BLaER1 (cell line): ENCODE data around the gene TEX52.

ENCODE experiments used
- H3K27ac ChIP-seq: shearing (Covaris generic); formaldehyde crosslinking; 2 replicates; pipeline ENCODE4 v1.8.1; 2022
- H3K27me3 ChIP-seq: shearing (Covaris generic); formaldehyde crosslinking; 2 replicates; pipeline ENCODE4 v1.8.1; 2022
- H3K36me3 ChIP-seq: shearing (Covaris generic); formaldehyde crosslinking; 2 replicates; pipeline ENCODE4 v1.8.1; 2022
- H3K4me1 ChIP-seq: shearing (Covaris generic); formaldehyde crosslinking; 2 replicates; pipeline ENCODE4 v1.8.1; 2022
- H3K4me2 ChIP-seq: shearing (Covaris generic); formaldehyde crosslinking; 2 replicates; pipeline ENCODE4 v1.8.1; 2022
- H3K4me3 ChIP-seq: shearing (Covaris generic); formaldehyde crosslinking; 2 replicates; pipeline ENCODE4 v1.8.1; 2022
- H3K9ac ChIP-seq: shearing (Covaris generic); formaldehyde crosslinking; 2 replicates; pipeline ENCODE4 v1.8.1; 2022
- H3K9me3 ChIP-seq: shearing (Covaris generic); formaldehyde crosslinking; 2 replicates; pipeline ENCODE4 v1.8.1; 2022
- H4K20me1 ChIP-seq: shearing (Covaris generic); formaldehyde crosslinking; 2 replicates; pipeline ENCODE4 v1.8.1; 2022
- Cebpa-rat ChIP-seq: shearing (Covaris generic); IDR thresholded peaks from 2 replicates; pipeline ENCODE4 v1.8.1; 2022

TEX52 gene

DNA sequence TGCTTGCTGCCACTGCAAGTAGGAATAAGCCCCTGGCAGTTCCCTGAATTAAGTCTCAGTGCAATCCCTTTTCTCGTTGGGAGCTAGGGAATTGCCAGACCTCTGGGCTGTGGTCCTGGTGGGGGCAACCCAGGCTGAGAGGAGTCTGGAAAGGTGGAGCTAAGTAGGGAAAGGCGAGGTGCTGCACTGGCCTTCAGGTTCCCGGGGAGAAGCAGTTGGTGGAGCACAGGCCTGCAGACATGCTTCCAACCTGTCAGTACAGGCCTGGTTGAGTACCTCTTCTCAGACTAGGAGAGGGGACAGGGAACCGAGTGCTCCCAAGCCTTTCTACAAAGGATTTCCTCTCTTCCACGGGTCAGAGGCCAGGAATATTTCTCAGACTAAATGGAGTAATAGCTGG lies 23.5 kb downstream of the TEX52 start:
- no peaks in the 10 kb centered on the region for H3K27me3 ChIP-seq
- no peaks in the 10 kb centered on the region for H4K20me1 ChIP-seq
- H3K4me3 ChIP-seq: no peak overlapping the region
- no peak overlapping the region for H3K4me2 ChIP-seq
- TF ChIP-seq Cebpa-rat: no peak
- H3K9ac ChIP-seq: no peak overlapping the region
- H3K4me1 ChIP-seq: no peaks in the 10 kb centered on the region
- H3K9me3 ChIP-seq: no peaks in the 10 kb centered on the region
- peaks cover 39% of the 10 kb centered on the region for H3K36me3 ChIP-seq
- H3K27ac ChIP-seq: no peak overlapping the region

DNA sequence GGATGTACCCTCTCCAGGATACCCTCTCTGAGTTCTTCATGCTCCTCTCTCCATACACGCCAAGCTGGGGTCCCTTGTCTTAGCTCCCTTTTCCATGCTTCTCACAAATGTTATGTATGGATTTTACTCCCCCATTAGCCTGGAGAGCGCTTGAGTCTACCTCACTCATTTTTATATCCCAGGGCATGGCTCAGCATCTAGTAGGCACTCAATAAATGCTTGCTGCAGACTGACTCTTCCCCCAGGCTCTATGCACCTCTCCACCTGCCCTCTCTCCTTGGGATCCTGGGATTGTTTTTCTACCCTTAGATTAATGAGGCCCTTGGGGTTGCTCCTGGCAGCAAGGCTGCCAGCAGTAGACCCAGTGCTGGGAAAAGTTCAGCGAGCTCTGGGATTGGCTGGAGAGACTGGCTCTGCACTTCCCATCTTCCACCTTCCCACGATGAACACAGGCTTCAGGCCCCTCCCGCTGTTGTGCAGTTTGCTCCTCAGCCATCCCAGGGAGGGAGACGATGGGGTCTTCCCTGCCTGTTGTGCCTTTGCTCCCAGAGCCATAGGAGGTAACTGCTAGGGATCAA lies 24.2 kb downstream of the TEX52 start:
- H4K20me1 ChIP-seq: no peaks in the 10 kb centered on the region
- H3K27me3 ChIP-seq: no peaks in the 10 kb centered on the region; the same call in 1 of the 2 replicates
- H3K4me3 ChIP-seq: no peak overlapping the region
- H3K27ac ChIP-seq: no peak overlapping the region
- H3K4me2 ChIP-seq: no peak overlapping the region
- no peak overlapping the region for H3K9ac ChIP-seq
- no peaks in the 10 kb centered on the region for H3K4me1 ChIP-seq
- TF ChIP-seq Cebpa-rat: no peak
- no peaks in the 10 kb centered on the region for H3K9me3 ChIP-seq
- H3K36me3 ChIP-seq: peaks cover 46% of the 10 kb centered on the region

DNA sequence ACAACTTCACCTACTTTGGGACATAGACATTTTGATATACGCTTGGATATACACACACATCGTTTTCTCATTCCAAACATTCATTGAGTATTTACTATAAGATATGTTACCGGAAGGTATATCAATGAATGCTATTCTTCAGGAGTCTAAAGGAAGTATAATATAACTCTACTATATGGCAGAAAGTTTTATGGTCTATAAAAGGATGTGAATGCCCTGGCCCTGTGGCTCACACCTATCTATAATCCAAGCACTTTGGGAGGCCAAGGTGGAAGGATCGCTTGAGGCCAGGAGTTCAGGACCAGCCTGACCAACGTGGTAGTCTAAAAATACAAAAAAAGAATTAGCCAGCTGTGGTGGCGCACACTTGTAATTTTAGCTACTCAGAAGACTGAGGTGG lies 27.6 kb downstream of the TEX52 start:
- H3K9ac ChIP-seq: no peak overlapping the region
- no peak overlapping the region for H3K27ac ChIP-seq
- no peak overlapping the region for H3K4me2 ChIP-seq
- H3K4me3 ChIP-seq: no peak overlapping the region
- no peaks in the 10 kb centered on the region for H3K9me3 ChIP-seq
- H3K36me3 ChIP-seq: peaks cover 74% of the 10 kb centered on the region
- no peaks in the 10 kb centered on the region; the same call in 1 of the 2 replicates for H3K27me3 ChIP-seq
- no peaks in the 10 kb centered on the region for H3K4me1 ChIP-seq
- H4K20me1 ChIP-seq: no peaks in the 10 kb centered on the region
- TF ChIP-seq Cebpa-rat: no peak

DNA sequence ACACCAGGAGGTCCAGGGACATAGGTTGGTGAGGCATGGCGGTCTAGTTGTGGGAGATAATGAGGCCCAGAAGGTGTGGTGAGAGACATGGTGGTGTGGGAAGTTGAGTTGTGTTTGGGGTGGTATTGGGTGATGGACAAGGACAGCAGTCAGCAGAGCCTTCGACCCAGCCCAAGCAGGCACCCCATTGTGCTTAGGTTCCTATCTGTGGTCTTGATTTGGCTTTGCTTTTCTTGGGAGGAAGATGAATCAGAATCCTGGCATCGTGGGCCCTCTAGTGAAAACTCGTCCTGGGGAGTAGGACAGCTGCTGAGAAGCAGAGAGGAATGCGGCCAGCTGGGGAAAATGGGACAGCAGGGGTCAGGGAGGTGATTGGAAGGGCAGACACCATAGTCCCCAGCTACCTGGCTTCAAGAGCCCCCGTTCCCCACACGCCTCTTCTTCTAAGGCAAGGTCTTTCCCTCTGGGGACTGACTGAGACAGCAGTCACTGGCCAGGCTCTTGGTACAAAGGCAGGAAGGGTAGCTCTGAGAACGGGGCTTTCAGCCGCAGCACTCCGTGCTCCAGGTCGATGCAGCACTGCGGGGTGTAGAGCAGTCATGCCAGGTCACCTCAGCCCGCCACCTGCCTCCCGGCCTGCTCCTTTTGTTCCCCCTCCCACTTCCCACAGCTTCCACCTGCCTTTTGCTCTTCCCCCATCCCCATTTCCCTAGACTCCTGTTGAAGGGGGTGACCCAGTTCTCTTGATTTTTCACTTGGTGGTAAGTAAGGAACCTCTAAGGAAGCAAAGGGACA lies 29.9 kb downstream of the TEX52 start:
- H3K4me1 ChIP-seq: no peaks in the 10 kb centered on the region
- no peak overlapping the region for H3K4me2 ChIP-seq
- no peak overlapping the region for H3K9ac ChIP-seq
- H3K36me3 ChIP-seq: peaks cover 95% of the 10 kb centered on the region
- no peak for TF ChIP-seq Cebpa-rat
- no peaks in the 10 kb centered on the region for H3K9me3 ChIP-seq
- H3K27ac ChIP-seq: no peak overlapping the region
- no peaks in the 10 kb centered on the region; the same call in 1 of the 2 replicates for H4K20me1 ChIP-seq
- H3K27me3 ChIP-seq: no peaks in the 10 kb centered on the region; the same call in 1 of the 2 replicates
- no peak overlapping the region for H3K4me3 ChIP-seq

DNA sequence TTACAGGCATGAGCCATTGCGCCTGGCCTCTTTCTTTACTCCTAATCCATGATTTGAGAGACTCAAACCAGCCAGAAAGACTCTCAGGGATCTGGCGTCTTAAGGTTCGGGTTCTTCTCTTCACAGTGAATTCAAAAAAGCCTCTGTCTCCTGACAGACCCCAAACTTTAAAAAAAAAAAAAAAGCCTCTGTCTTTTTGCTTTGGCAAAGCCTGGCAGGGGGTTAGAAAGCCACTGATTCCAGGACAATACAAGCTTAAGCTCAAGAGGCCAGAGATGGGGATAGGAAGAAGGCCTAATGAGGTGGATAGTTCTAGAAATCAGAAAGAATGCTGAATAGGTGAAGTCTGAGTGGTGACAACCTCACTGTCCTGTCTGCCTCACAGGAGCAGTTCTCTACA lies 30.8 kb downstream of the TEX52 start:
- TF ChIP-seq Cebpa-rat: no peak
- Histone ChIP-seq H3K27ac (no peak overlapping the region), H3K9ac (no peak overlapping the region), H3K4me2 (no peak overlapping the region), H3K27me3 (no peaks in the 10 kb centered on the region; the same call in 1 of the 2 replicates), H3K9me3 (no peaks in the 10 kb centered on the region), H3K36me3 (peaks cover 98% of the 10 kb centered on the region), H4K20me1 (no peaks in the 10 kb centered on the region; the same call in 1 of the 2 replicates), H3K4me1 (no peaks in the 10 kb centered on the region), H3K4me3 (no peak overlapping the region)

DNA sequence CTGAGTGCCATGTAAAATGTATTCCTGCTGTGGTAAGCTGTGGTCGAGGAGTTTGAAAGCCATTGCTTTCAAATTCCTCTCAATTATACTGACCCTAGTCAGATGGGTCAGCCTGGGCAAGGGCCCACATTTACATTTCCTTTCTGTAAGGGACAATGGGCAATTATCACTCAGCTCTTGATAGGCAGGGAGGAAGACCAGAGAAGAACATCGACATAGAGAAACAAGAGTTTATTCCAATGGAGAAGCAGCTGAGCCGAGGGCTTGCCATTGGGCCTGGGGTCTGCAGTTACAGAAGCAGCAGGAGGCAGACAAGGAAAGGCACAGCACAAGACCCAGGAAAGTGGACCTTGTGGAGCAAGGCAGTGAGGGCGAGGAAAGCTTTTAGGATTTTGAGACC lies 31.7 kb downstream of the TEX52 start:
- no peaks in the 10 kb centered on the region; the same call in 1 of the 2 replicates for H4K20me1 ChIP-seq
- H3K4me1 ChIP-seq: no peaks in the 10 kb centered on the region
- TF ChIP-seq Cebpa-rat: no peak
- no peaks in the 10 kb centered on the region for H3K9me3 ChIP-seq
- H3K4me2 ChIP-seq: no peak overlapping the region
- H3K27ac ChIP-seq: no peak overlapping the region
- no peaks in the 10 kb centered on the region; the same call in 1 of the 2 replicates for H3K27me3 ChIP-seq
- H3K36me3 ChIP-seq: peaks cover 99% of the 10 kb centered on the region
- no peak overlapping the region for H3K4me3 ChIP-seq
- no peak overlapping the region for H3K9ac ChIP-seq

DNA sequence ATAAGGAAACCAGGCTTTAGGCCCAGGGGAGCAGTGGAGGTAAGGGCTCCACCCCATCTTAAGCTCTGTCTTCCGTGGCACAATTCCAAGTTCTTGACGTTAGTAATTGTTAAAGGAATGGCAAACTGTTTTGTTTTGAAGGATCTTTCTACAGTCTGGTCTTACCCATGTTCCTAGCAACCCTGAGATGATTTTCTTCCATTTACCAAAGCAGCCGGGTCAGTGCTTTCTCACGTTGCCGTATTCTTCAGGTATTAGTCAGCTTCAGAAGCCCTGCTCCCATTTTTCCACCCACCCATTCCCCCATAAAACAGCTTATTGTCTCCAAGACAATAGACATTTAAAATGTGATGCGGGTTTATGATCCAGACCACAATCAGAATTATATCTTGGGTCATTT lies 32.3 kb downstream of the TEX52 start:
- H3K4me2 ChIP-seq: no peak overlapping the region
- no peak overlapping the region for H3K27ac ChIP-seq
- no peak overlapping the region for H3K4me3 ChIP-seq
- H3K27me3 ChIP-seq: no peaks in the 10 kb centered on the region; the same call in 1 of the 2 replicates
- H3K36me3 ChIP-seq: peaks cover 99% of the 10 kb centered on the region
- no peak overlapping the region for H3K9ac ChIP-seq
- no peak for TF ChIP-seq Cebpa-rat
- no peaks in the 10 kb centered on the region; the same call in 1 of the 2 replicates for H4K20me1 ChIP-seq
- no peaks in the 10 kb centered on the region for H3K4me1 ChIP-seq
- no peaks in the 10 kb centered on the region for H3K9me3 ChIP-seq

DNA sequence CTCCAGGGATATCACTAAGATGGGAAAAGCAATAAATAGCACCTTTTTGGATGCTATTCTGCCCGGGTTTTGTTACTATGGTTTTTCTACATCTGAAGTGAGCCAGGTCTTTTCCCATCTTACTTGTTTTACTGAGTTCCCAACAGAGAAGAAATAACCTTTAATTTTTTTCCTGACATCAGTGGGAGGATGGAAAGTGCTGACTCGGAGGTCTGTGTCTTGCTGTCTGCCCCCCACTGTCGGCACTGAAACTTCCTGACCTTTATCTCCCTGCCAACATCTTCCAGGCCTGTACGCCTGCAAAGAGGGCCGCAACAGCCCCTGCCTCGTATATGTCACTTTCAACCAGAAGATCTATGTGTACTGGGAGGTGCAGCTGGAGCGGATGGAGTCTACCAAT lies 33.4 kb downstream of the TEX52 start:
- Histone ChIP-seq H4K20me1 (no peaks in the 10 kb centered on the region; the same call in 1 of the 2 replicates), H3K9ac (no peak overlapping the region), H3K4me2 (no peak overlapping the region), H3K27ac (no peak overlapping the region), H3K4me3 (no peak overlapping the region), H3K36me3 (peaks cover 99% of the 10 kb centered on the region), H3K4me1 (no peaks in the 10 kb centered on the region), H3K9me3 (no peaks in the 10 kb centered on the region), H3K27me3 (no peaks in the 10 kb centered on the region; the same call in 1 of the 2 replicates)
- no peak for TF ChIP-seq Cebpa-rat

DNA sequence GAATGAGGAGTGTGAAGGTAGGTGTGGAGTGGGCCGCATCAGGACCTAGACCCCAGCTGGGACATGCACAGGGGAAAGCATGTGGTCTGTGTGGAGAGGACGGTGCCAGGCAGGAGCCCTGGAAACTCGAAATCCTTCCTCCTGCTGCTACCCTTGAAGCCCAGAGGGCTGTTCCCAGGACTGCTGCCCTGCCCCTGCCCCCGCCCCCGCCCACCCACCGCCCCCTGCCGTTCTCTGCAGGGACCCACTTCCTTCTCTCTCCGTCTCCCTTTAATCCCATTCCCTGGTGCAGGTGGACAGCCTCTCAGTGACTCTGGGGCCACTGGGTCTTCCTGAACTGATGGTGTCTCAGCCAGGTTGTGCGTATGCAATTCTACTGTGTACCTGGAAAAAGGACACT lies 36.4 kb downstream of the TEX52 start:
- no peak overlapping the region for H3K27ac ChIP-seq
- H3K4me2 ChIP-seq: no peak overlapping the region
- H3K27me3 ChIP-seq: no peaks in the 10 kb centered on the region
- peaks cover 99% of the 10 kb centered on the region for H3K36me3 ChIP-seq
- no peak overlapping the region for H3K4me3 ChIP-seq
- H3K9me3 ChIP-seq: no peaks in the 10 kb centered on the region
- H3K9ac ChIP-seq: no peak overlapping the region
- H4K20me1 ChIP-seq: peaks cover 10% of the 10 kb centered on the region; the same call in 1 of the 2 replicates
- H3K4me1 ChIP-seq: 0 out of 2 replicates have a peak, but pooled peaks cover under 1% of the 10 kb centered on the region
- TF ChIP-seq Cebpa-rat: no peak

DNA sequence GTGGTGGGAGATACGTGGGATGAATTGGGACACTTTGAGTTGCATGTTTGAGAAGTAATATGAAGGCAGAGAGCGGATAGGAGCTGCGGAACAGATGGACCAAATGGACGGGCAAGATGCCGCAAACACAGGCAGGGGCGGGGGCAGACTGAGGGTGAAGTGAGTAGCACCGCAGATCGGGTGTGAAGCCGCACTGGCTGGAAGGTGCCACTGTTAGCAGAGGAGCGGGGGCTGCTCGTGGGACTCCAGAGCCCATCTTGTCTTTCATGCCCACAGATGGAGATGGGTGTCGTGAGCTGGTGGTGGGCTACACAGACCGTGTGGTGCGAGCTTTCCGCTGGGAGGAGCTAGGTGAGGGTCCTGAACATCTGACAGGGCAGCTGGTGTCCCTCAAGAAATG lies 37.0 kb downstream of the TEX52 start:
- Histone ChIP-seq H3K9me3 (no peaks in the 10 kb centered on the region), H3K4me3 (no peak overlapping the region), H3K4me2 (no peak overlapping the region), H4K20me1 (peaks cover 10% of the 10 kb centered on the region; the same call in 1 of the 2 replicates), H3K9ac (no peak overlapping the region), H3K27me3 (no peaks in the 10 kb centered on the region), H3K4me1 (0 out of 2 replicates have a peak, but pooled peaks cover 4% of the 10 kb centered on the region), H3K36me3 (peaks cover 98% of the 10 kb centered on the region), H3K27ac (no peak overlapping the region)
- no peak for TF ChIP-seq Cebpa-rat
